Activated naive CD8-positive, alpha-beta T cell (primary cell): ENCODE results near the gene NIM1K.
"Not testable (repeated sequence)": the region's sequence is repeated elsewhere in the genome, so short reads cannot be mapped to it uniquely, and the experiment has no call there.

ENCODE experiments used
- H3K27ac Mint-ChIP-seq: one replicate; pipeline ENCODE4 v1.8.0; 2021; ENCODE audit warnings: mixed read lengths
- H3K27me3 Mint-ChIP-seq: one replicate; pipeline ENCODE4 v1.8.0; 2021; ENCODE audit warnings: mixed read lengths
- H3K36me3 Mint-ChIP-seq: one replicate; pipeline ENCODE4 v1.8.0; 2021; ENCODE audit warnings: mixed read lengths
- H3K4me1 Mint-ChIP-seq: one replicate; pipeline ENCODE4 v1.8.0; 2021; ENCODE audit warnings: low read depth, mixed read lengths
- H3K4me3 Mint-ChIP-seq: one replicate; pipeline ENCODE4 v1.8.0; 2021; ENCODE audit warnings: mild to moderate bottlenecking, mixed read lengths
- H3K9me3 Mint-ChIP-seq: one replicate; pipeline ENCODE4 v1.8.0; 2021; ENCODE audit warnings: low read depth, mixed read lengths

The NIM1K gene

DNA sequence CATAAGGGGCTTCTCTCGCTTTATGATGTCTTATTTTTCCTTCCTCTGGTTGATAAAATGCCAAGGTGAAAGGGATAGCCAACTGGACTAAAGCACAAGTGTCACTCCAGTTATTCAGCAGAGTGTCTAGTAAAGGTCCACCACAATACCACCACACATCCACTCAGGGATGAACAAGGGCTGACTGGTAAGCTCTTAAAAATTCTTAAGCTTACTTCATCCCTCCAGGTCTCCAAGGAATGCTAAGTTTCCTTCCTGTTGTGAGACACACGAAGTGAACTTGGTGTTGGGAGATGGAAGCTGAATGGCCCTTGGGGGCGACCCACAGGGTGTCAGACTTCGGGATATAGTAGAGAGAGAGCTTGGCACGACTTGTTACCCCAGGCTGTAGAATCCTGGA lies 124.4 kb downstream of the NIM1K start:
- Mint-ChIP-seq H3K36me3 (peaks cover 2% of the 10 kb centered on the region), H3K4me1 (peaks cover 47% of the 10 kb centered on the region), H3K27ac (peak overlapping the region; percentile 96), H3K4me3 (no peak overlapping the region), H3K9me3 (peaks cover 5% of the 10 kb centered on the region), H3K27me3 (no peaks in the 10 kb centered on the region)

DNA sequence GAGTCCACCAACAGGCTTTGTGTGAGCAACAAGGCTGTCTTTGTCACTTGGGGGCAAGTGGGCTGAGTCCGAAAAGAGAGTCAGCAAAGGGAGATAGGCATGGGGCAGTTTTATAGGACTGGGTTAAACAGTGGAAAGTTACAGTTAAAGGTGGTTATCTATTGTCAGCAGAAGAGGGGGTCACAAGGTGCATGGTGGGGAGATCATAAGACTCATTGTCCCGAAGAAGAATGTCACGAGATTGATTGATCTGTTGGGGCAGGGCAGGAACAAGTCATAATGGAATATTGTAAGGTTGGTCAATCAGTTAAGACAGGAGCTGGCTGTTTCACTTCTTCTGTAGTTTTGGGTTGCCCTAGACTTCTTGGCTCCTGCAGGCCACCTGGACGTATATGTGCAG lies 128.8 kb downstream of the NIM1K start:
- Mint-ChIP-seq H3K4me1 (peaks cover 8% of the 10 kb centered on the region), H3K27me3 (no peaks in the 10 kb centered on the region), H3K4me3 (no peak overlapping the region)

DNA sequence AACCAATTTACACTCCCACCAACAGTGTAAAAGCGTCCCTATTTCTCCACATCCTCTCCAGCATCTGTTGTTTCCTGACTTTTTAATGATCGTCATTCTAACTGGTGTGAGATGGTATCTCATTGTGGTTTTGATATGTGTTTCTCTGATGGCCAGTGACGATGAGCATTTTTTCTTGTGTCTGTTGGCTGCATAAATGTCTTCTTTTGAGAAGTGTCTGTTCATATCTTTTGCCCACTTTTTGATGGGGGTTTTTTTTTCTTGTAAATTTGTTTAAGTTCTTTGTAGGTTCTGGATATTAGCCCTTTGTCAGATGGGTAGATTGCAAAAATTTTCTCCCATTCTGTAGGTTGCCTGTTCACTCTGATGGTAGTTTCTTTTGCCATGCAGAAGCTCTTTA lies 131.5 kb downstream of the NIM1K start:
- not testable (repeated sequence) for H3K9me3 Mint-ChIP-seq, H3K36me3 Mint-ChIP-seq, H3K4me1 Mint-ChIP-seq, H3K27me3 Mint-ChIP-seq, H3K4me3 Mint-ChIP-seq, H3K27ac Mint-ChIP-seq

More for the DNA sequence above, 128.8 kb downstream of the NIM1K start:
- Mint-ChIP-seq H3K36me3 (no peaks in the 10 kb centered on the region), H3K27ac (no peak overlapping the region), H3K9me3 (no peaks in the 10 kb centered on the region)

DNA sequence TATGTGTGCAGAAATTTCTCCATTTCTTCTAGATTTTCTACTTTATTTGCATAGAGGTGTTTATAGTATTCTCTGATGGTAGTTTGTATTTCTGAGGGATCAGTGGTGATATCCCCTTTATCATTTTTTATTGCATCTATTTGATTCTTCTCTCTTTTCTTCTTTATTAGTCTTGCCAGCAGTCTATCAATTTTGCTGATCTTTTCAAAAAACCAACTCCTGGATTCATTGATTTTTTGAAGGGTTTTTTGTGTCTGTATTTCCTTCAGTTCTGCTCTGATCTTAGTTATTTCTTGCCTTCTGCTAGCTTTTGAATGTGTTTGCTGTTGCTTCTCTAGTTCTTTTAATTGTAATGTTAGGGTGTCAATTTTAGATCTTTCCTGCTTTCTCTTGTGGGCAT lies 133.6 kb downstream of the NIM1K start:
- not testable (repeated sequence) for H3K4me3 Mint-ChIP-seq, H3K27ac Mint-ChIP-seq, H3K9me3 Mint-ChIP-seq, H3K36me3 Mint-ChIP-seq, H3K27me3 Mint-ChIP-seq, H3K4me1 Mint-ChIP-seq
